Putamen (tissue), 1 donor: ENCODE measurements around the gene EPB41L1.

Experiments
- DNase-seq: peaks from one replicate; pipeline ENCODE4 v3.0.0-alpha.2; 2016; ENCODE audit warnings: low spot score

The EPB41L1 gene

GRCh38 chr20:36261389-36262105 is 107.0 kb downstream of the EPB41L1 start:
- no peak for DNase-seq

DNA sequence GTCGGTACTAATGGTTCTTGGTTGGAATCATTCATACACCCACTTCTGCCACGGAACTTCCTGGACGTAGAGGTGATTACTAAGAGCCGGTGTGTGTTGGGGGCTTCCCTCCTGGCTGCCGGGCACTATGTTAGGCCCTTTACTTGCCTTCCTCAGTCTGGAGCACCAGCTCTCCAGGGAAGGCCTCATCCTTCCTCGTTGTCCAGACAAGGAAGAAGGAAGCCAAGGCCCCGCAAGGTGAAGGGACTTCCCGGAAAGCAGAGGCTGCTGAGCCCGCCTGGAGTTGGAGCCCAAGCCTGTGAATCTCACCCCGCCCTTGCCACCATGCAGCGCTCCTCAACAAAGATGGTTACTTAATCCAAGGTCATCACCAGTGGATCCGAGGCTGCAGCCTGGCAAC is 107.9 kb downstream of the EPB41L1 start:
- DNase-seq: no peak

GRCh38 chr20:36264426-36265246 is 110.1 kb downstream of the EPB41L1 start:
- no peak for DNase-seq

DNA sequence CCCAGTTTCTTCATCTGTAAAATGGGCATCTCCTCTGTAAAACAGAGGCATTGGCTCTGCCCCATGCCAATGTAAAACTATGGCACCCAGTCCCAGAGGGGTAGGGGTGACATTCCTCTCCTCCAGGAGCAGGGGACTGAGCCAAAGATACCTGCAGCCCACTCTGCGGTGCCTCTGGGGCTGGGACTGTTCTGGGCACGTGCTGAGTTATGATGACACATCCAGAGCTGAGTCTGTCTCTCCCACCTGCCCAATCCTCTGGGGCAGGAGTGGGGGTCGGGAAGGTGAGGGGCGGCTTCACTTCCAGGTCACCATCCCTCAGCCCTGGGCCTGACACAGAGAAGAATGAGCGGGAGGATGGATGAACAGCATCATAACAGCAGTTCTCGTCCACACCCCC is 111.6 kb downstream of the EPB41L1 start:
- DNase-seq: no peak

- DNase-seq: peak; percentile 57
Measured at GRCh38 chr20:36267605-36268381, 113.3 kb downstream of the EPB41L1 start.

DNA sequence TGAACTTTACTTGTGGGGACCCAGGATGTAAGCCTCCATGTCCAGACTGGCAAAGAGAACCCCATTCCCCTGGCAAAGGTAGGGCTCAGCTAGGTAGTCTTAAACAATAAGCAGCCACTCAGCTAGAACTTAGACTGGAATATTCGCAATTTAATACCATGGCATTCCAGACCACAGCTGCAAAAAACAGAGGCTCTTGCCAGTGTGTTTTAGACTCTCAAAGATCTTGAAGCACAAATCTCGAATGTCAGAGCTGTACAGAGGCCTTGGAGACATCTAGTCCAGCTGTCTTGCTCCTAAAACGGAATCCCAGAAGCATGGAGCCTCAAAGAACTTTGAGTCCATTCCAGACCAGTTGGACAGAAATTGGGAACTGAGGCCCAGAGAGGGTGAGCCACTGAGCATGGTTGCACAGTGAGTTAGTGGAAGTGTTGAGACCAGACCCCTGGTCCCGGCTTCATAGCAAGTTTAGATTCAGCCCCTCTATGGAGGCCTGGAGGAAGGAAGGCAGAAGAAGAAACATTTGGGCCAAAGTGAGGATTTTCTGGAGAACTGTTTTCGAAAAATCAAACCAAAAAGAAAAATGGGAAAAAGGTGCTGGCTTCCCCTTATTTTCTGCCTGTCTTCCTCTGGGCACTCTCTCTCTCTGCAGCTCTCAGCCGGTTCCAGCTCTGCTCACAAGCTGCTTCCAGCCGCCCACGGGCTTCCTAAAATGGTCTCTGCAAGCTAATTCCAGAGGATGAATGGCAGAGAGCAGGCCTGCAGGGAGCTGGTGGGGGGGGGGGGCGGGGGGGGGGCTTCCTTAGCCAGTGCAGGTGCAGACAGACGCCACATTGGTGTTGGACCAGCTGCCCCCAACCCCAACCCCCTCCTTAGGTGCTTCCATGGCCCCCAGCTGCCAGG is 114.2 kb downstream of the EPB41L1 start:
- DNase-seq: peak; percentile 28

DNA sequence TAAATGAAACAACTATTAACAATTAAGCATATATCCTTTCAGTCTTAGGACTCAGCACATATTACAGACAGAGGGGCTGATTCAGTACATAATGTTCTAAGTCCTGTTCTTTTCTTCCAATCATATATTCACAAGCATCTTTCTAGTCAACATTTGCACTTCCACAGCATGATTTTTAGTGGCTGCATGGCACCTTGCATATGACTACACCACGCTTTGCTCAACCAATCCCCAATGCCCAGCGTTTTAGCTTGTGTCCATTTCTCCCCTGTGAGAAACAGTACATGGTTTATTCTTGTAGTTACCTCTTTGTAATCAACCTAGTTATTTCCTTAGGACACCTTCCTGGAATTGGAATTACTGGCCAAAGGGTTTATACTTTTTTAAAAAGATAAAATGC is 115.0 kb downstream of the EPB41L1 start:
- DNase-seq: no peak

- DNase-seq: no peak
Measured at GRCh38 chr20:36270744-36271638, 116.5 kb downstream of the EPB41L1 start.

DNA sequence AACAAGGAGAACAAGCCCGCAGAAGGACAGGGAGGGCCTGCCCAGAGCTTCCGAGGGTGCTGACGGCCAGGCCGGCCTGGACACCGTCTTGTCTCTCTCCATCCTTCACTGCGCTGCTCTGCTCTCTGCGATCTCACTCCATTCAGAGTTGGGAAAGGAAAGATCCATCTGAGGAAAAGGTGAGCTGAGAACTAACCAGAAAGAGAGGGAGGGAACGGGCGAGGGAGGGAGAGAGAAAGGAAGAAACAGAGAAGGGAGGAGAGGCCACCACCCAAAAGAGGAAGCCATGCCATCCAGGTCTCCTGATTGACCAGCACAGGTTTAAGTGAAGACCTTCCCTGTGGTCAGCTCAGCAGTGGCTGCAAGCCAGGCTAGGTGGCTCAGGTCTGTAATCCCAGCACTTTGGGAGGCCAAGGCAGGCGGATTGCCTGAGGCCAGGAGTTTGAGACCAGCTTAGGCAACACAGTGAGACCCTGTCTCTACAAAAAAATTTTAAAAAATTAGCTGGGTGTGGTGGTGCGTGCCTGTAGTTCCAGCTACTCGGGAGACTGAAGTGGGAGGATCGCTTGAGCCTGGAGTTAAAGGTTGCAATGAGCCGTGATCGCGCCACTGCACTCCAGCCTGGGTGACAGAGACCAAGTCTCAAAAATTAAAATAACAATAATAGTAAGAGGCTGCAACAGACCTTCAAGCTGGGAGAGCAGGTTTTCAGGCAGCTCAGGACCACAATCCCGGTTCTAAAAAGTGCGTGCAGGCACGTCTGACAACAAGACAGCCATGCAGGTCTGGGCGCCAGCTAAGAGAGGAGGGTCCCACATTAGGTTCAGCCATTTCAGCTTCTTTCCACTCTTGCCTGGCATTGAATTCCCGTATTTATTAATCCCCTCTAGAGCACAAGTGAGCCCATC is 117.4 kb downstream of the EPB41L1 start:
- DNase-seq: no peak

GRCh38 chr20:36272547-36273220 is 118.1 kb downstream of the EPB41L1 start:
- no peak for DNase-seq

GRCh38 chr20:36273414-36274180 is 119.1 kb downstream of the EPB41L1 start:
- no peak for DNase-seq

DNA sequence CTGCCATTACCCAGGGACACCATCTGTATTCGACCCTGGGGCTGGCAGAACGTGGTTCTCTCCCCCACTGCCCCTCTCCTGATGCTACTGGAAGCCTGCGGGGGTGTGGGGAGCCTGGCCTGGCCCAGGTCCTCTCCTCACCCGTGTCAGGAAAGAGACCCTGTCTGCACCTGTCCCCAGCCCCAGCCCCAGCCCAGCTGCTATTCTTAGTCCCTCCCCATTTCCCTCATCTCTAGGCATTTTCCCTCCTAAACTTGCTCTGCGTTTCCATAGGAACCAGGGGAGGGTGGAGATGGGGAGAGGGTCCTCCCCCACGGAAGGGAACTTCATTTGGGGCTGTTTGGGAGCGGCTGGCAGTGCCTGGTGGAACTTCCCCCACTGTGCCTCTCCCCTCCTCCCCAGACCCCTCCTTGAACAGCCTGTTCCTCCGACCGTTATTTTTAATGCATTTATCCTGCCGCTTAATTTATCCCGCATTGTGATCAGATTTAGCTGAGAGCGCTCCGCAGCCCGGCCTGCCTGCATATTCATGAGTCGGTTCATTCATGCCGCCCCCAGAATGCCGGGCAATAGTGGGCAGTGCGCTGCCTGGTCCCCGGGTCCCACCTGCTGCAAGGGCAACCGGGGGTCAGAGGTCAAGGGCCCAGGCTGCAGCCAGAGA is 119.8 kb downstream of the EPB41L1 start:
- peak; percentile 21 for DNase-seq

DNA sequence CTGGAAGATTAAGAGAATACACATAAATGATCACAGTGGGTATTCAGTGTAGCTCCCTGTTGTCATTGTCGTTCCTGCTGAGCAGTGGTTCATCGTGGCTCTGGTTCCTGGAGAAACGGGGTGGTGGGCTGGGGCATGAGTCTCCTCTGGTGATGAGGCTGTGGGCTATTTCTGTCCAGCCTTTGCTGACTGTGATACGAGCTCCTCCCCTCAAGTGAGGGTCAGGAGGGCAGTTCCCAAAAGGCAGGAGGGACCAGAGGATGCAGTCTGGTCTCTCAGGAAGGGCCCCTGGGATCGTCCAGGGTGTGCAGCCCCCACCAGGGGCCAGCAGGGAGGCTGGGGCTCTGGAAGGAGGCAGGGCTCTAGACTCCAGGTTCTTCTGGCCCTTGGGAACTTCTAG is 120.5 kb downstream of the EPB41L1 start:
- no peak for DNase-seq

GRCh38 chr20:36275441-36276189 is 121.1 kb downstream of the EPB41L1 start:
- DNase-seq: no peak

GRCh38 chr20:36277546-36277945 is 123.0 kb downstream of the EPB41L1 start:
- DNase-seq: no peak

DNA sequence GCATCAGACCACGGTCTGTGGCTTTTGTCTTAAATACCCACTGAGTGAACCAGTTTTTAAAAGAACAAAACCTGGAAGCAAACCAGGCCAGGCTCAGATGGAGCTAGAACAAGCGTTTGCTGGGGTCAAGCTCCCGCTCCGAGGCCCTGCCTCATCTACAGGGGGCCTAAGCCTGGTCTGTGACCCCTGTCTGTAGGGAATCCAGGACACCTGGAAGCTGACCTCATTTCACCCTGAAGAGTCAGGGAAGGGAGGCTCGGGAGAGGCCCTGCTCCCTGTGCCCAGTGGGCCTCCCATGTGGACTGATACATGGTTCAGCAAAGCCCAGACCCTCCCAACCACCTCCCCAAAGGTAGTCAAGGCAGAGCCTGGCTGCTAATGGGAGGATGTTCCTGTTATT is 124.8 kb downstream of the EPB41L1 start:
- DNase-seq: no peak

- DNase-seq: no peak
Measured at GRCh38 chr20:36279776-36280175, 125.2 kb downstream of the EPB41L1 start.
